ENCODE measurements around the gene CCDC142.

DNA sequence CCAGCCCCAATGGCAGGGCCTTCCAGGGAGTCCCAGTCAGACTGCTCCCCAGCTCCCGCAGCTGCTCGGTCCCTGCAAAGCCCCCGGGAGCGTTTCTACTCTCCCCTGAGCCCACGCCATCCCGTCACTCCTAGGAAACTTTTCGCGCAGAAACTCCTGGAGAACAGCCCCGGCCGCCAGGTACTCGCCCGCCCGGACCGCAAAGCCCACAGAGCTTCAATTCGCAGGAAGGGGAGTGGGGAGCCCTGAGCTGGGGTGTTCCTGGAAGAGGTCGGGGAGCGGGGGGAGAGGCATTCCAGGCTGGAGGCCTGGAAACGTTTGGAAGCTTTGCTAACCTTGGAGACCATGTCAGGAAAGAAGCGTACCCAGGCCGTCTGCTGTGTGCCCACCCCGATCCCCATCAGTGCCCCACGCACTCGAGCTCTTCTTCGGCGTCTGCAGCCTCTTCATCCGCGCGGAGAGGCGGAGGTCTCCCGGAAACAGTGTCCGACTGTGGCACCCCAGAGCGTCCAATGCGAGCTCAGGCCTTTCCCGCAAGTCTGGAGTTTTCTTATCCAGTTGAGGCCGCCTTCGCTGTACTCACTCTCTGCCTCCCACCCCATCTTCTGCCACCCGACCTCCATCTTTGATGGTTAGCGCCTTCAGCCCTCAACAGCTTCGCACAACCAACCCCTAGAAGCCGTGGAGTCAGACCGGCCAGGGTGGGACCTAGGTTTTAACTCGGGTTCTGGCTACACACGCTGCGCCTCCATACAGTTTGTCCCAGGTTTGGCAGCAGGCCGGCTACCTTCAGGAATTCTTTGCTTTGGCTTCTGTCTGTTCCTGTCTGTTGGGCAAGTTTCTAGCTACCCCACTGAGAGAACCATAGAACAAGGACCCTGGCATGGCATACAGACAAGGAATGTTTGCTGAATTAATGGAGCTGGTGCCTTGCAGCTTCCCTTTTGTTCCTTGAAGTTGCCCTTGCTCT is 21.0 kb upstream of the CCDC142 start:
- TF ChIP-seq, protein P1, sequence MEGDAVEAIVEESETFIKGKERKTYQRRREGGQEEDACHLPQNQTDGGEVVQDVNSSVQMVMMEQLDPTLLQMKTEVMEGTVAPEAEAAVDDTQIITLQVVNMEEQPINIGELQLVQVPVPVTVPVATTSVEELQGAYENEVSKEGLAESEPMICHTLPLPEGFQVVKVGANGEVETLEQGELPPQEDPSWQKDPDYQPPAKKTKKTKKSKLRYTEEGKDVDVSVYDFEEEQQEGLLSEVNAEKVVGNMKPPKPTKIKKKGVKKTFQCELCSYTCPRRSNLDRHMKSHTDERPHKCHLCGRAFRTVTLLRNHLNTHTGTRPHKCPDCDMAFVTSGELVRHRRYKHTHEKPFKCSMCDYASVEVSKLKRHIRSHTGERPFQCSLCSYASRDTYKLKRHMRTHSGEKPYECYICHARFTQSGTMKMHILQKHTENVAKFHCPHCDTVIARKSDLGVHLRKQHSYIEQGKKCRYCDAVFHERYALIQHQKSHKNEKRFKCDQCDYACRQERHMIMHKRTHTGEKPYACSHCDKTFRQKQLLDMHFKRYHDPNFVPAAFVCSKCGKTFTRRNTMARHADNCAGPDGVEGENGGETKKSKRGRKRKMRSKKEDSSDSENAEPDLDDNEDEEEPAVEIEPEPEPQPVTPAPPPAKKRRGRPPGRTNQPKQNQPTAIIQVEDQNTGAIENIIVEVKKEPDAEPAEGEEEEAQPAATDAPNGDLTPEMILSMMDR (IDR thresholded peaks at IDR 0.05): no peak
- TF ChIP-seq POLR2A (IDR thresholded peaks at IDR 0.05): no peak

Measured in uterus (tissue), 2 donors.